Nephron (organoid): Measurements from ENCODE around the gene HRG.

Experiments
- H3K27ac Mint-ChIP-seq, 3 experiments: 2 replicates each; pipeline ENCODE4 v1.8.0; 2020; ENCODE audit warnings: mixed read lengths in 3 of 3, mild to moderate bottlenecking in 2 of 3, moderate library complexity in 1 of 3
- H3K27me3 Mint-ChIP-seq: 2 replicates; pipeline ENCODE4 v1.8.0; 2021; ENCODE audit warnings: low read depth, mild to moderate bottlenecking, moderate library complexity, mixed read lengths
- H3K36me3 Mint-ChIP-seq: 2 replicates; pipeline ENCODE4 v1.8.0; 2020; ENCODE audit warnings: low read depth, mixed read lengths
- H3K4me1 Mint-ChIP-seq: 2 replicates; pipeline ENCODE4 v1.8.0; 2020; ENCODE audit warnings: mixed read lengths
- H3K4me3 Mint-ChIP-seq, 3 experiments: 2 replicates each; pipeline ENCODE4 v1.8.0; 2020; ENCODE audit warnings: mild to moderate bottlenecking in 3 of 3, mixed read lengths in 3 of 3, moderate library complexity in 2 of 3
- H3K9me3 Mint-ChIP-seq: 2 replicates; pipeline ENCODE4 v1.8.0; 2020; ENCODE audit warnings: mixed read lengths
- CTCF ChIP-seq, 3 experiments: fragments of 200-600 bp; sonication (generic); IDR thresholded peaks; one replicate each; pipeline ENCODE4 v1.5.0; 2021; ENCODE audit warnings: antibody characterized with exemption in 3 of 3; ENCODE audit not compliant: unreplicated experiment in 3 of 3

HRG gene

DNA sequence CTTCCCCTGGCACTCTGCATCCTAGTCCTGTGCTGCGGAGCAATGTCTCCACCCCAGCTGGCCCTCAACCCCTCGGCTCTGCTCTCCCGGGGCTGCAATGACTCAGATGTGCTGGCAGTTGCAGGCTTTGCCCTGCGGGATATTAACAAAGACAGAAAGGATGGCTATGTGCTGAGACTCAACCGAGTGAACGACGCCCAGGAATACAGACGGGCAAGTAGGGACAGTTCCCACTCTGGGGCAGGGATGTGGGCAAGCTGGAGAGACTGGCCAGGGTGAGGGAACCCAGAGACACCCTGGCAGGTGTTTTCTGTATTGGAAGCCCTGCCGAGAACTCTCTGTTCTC is 25.4 kb upstream of the HRG start:
- no peak for TF ChIP-seq CTCF (IDR thresholded peaks at IDR 0.05; ENCODE audit: unreplicated experiment in 3 of 3)
- H3K4me3 Mint-ChIP-seq = no peak overlapping the region
- H3K27ac Mint-ChIP-seq = no peak overlapping the region
- H3K36me3 Mint-ChIP-seq = no peaks in the 10 kb centered on the region
- H3K9me3 Mint-ChIP-seq = no peaks in the 10 kb centered on the region
- no peaks in the 10 kb centered on the region for H3K4me1 Mint-ChIP-seq
- peaks cover 39% of the 10 kb centered on the region for H3K27me3 Mint-ChIP-seq

- Mint-ChIP-seq H3K27ac (no peak overlapping the region), H3K4me1 (no peaks in the 10 kb centered on the region), H3K36me3 (no peaks in the 10 kb centered on the region), H3K4me3 (no peak overlapping the region), H3K27me3 (peaks cover 39% of the 10 kb centered on the region), H3K9me3 (no peaks in the 10 kb centered on the region)
- no peak for TF ChIP-seq CTCF (IDR thresholded peaks at IDR 0.05; ENCODE audit: unreplicated experiment in 3 of 3)
Measured at GRCh38 chr3:186640929-186641328, 24.9 kb upstream of the HRG start.

GRCh38 chr3:186642014-186642413 is 23.8 kb upstream of the HRG start:
- Mint-ChIP-seq H3K4me3 (no peak overlapping the region), H3K27me3 (peaks cover 39% of the 10 kb centered on the region), H3K4me1 (no peaks in the 10 kb centered on the region), H3K27ac (no peak overlapping the region), H3K36me3 (no peaks in the 10 kb centered on the region), H3K9me3 (no peaks in the 10 kb centered on the region)
- TF ChIP-seq CTCF (IDR thresholded peaks at IDR 0.05; ENCODE audit: unreplicated experiment in 3 of 3) = no peak

- TF ChIP-seq CTCF (IDR thresholded peaks at IDR 0.05; ENCODE audit: unreplicated experiment in 3 of 3) = no peak
- H3K27ac Mint-ChIP-seq = no peak overlapping the region
- H3K9me3 Mint-ChIP-seq = no peaks in the 10 kb centered on the region
- H3K36me3 Mint-ChIP-seq = no peaks in the 10 kb centered on the region
- H3K4me1 Mint-ChIP-seq = no peaks in the 10 kb centered on the region
- peaks cover 35% of the 10 kb centered on the region for H3K27me3 Mint-ChIP-seq
- H3K4me3 Mint-ChIP-seq = no peak overlapping the region
Measured at GRCh38 chr3:186643493-186643892, 22.3 kb upstream of the HRG start.

DNA sequence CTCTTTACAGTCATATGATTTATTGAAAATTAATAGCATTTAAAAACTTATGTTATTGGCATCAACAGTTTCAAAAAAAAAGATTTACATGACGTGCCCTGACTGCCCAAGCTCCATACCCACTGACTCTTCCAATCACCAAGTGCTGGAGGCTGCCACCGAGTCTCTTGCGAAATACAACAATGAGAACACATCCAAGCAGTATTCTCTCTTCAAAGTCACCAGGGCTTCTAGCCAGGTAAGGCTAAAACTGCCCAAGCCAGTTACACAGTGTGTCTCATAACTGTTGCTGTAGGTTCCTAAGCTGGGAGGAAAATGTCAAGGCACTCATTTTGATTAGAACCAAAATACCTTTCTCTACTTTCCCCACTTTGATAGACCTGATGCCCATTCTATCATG is 21.1 kb upstream of the HRG start:
- no peak for TF ChIP-seq CTCF (IDR thresholded peaks at IDR 0.05; ENCODE audit: unreplicated experiment in 3 of 3)
- H3K27me3 Mint-ChIP-seq = peaks cover 32% of the 10 kb centered on the region
- H3K27ac Mint-ChIP-seq = no peak overlapping the region
- no peak overlapping the region for H3K4me3 Mint-ChIP-seq
- no peaks in the 10 kb centered on the region for H3K36me3 Mint-ChIP-seq
- H3K9me3 Mint-ChIP-seq = no peaks in the 10 kb centered on the region
- no peaks in the 10 kb centered on the region for H3K4me1 Mint-ChIP-seq

DNA sequence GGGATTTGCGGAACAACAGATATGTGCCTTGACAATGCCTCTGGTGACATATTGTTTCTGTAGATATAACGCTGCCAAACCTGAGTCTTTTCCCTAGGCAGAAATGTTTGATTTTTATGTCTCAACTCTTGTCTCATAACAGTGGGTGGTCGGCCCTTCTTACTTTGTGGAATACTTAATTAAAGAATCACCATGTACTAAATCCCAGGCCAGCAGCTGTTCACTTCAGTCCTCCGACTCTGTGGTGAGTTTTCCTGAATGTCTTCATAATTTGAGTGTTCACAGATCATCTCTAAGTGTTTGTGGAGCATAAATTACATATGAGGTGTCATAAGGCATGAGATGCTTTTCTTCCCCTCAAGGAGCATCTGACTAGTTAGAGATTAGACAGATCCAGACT is 19.7 kb upstream of the HRG start:
- no peaks in the 10 kb centered on the region for H3K36me3 Mint-ChIP-seq
- H3K4me3 Mint-ChIP-seq = no peak overlapping the region

More for the DNA sequence above, 19.7 kb upstream of the HRG start:
- H3K4me1 Mint-ChIP-seq = no peaks in the 10 kb centered on the region
- TF ChIP-seq CTCF (IDR thresholded peaks at IDR 0.05; ENCODE audit: unreplicated experiment in 3 of 3) = no peak
- H3K27ac Mint-ChIP-seq = no peak overlapping the region
- H3K27me3 Mint-ChIP-seq = peaks cover 21% of the 10 kb centered on the region
- H3K9me3 Mint-ChIP-seq = no peaks in the 10 kb centered on the region
